ENCODE data around the gene ELK1.
A peak's percentile ranks its signal among the peaks of the same experiment; 100 is the strongest.
"Not testable (repeated sequence)": the region's sequence is repeated elsewhere in the genome, so short reads cannot be mapped to it uniquely, and the experiment has no call there.

ELK1 gene

GRCh38 chrX:47650164-47651042, at the start of gene ELK1:
TSS of gene ELK1 (minus strand) at chrX:47650563. CDS start at chrX:47641441, 9,122 bp downstream.
- peak; percentile 98 for DNase-seq (ENCODE audit: low read depth, low spot score)

- DNase-seq (ENCODE audit: low read depth, low spot score), result no peak
Observed at GRCh38 chrX:47697181-47697580, 46.8 kb upstream of the ELK1 start.

- no peak for DNase-seq (ENCODE audit: low read depth, low spot score)
Observed at GRCh38 chrX:47690175-47690574, 39.8 kb upstream of the ELK1 start.

GRCh38 chrX:47687263-47687662, 36.9 kb upstream of the ELK1 start:
- no peak for DNase-seq (ENCODE audit: low read depth, low spot score)

GRCh38 chrX:47683829-47684205, 33.5 kb upstream of the ELK1 start:
- DNase-seq (ENCODE audit: low read depth, low spot score), result no peak

- DNase-seq (ENCODE audit: low read depth, low spot score), result no peak
Observed at GRCh38 chrX:47683184-47683828, 32.9 kb upstream of the ELK1 start.

- not testable (repeated sequence) for DNase-seq (ENCODE audit: low read depth, low spot score)
Observed at GRCh38 chrX:47675959-47676859, 25.8 kb upstream of the ELK1 start.

- DNase-seq (ENCODE audit: low read depth, low spot score), result no peak
Observed at GRCh38 chrX:47674776-47675175, 24.4 kb upstream of the ELK1 start.

- not testable (repeated sequence) for DNase-seq (ENCODE audit: low read depth, low spot score)
Observed at GRCh38 chrX:47665797-47666196, 15.4 kb upstream of the ELK1 start.

- DNase-seq (ENCODE audit: low read depth, low spot score), result no peak
Observed at GRCh38 chrX:47664737-47665136, 14.4 kb upstream of the ELK1 start.

- DNase-seq (ENCODE audit: low read depth, low spot score), result no peak
Observed at GRCh38 chrX:47662144-47662657, 11.8 kb upstream of the ELK1 start.

GRCh38 chrX:47661539-47661938, 11.2 kb upstream of the ELK1 start:
- no peak for DNase-seq (ENCODE audit: low read depth, low spot score)

GRCh38 chrX:47659421-47659726, 9.0 kb upstream of the ELK1 start:
- no peak for DNase-seq (ENCODE audit: low read depth, low spot score)

- peak; percentile 96 for DNase-seq (ENCODE audit: low read depth, low spot score)
Observed at GRCh38 chrX:47658684-47659420, 8.5 kb upstream of the ELK1 start, which contains the start of gene UXT. TSS of gene UXT (minus strand) at chrX:47659180. CDS start at chrX:47658927, 253 bp downstream.

GRCh38 chrX:47658301-47658683, 7.9 kb upstream of the ELK1 start:
- no peak for DNase-seq (ENCODE audit: low read depth, low spot score)

GRCh38 chrX:47651043-47651905, 911 bp upstream of the ELK1 start:
- DNase-seq (ENCODE audit: low read depth, low spot score), result no peak

GRCh38 chrX:47649781-47650163, 591 bp downstream of the ELK1 start:
- DNase-seq (ENCODE audit: low read depth, low spot score), result no peak

GRCh38 chrX:47649271-47649670, 1.1 kb downstream of the ELK1 start:
- no peak for DNase-seq (ENCODE audit: low read depth, low spot score)

- DNase-seq (ENCODE audit: low read depth, low spot score), result no peak
Observed at GRCh38 chrX:47648376-47648775, 2.0 kb downstream of the ELK1 start.

GRCh38 chrX:47646636-47647035, 3.7 kb downstream of the ELK1 start:
- no peak for DNase-seq (ENCODE audit: low read depth, low spot score)

All from astrocyte of the hippocampus (primary cell).